ENCODE results near the gene CAV1. TPM values are rescaled to one million over a fixed set of nuclear protein-coding genes. Genes with fewer than 3 reads are reported as not detected.

The CAV1 gene
- total and polyA plus RNA-seq, 2 experiments from 2014 or later, result 16.0 to 21.1 TPM

DNA sequence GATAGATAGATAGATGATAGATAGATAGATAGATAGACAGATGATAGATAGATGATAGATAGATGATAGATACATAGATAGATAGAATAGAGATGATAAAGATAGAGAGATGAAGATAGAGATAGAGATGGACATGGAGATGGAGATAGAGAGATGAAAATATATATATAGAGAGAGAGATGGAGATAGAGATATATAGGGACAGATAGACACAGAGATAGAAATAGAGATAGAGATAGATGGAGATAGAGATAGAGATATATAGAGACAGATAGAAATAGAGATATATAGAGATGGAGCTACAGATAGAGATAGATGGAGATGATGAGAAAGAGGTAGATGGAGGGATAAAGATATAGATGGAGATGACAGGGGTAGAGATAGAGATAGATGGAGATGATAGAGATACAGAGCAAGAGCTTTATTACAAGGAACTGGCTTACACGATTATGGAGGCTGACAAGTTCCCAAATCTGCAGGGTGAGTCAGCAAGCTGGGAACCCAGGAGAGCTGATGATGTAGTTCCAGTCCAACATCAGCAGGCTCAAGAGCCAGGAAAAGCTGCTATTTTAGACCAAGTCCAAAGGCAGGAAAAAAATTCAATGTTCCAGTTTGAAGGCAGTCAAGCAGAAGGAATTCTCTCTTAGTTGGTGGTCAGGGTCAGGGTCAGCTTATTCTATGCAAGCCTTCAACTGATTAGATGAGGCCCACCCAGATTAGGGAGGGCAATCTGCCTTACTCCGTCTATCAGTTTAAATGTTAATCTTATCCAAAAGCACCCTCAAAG lies 37.1 kb downstream of the CAV1 start:
- no peak overlapping the region for H2AFZ ChIP-seq
- Mint-ChIP-seq H3K36me3 (ENCODE audit: low read depth) (no peaks in the 10 kb centered on the region), H3K4me3 (no peak overlapping the region), H3K4me1 (peaks cover 2% of the 10 kb centered on the region; the same call in 2 of the 3 replicates), H3K27ac (no peak overlapping the region), H3K9me3 (no peaks in the 10 kb centered on the region; the same call in 2 of the 3 replicates), H3K27me3 (ENCODE audit: insufficient read depth, low read depth, poor library complexity) (no peaks in the 10 kb centered on the region)
- no peak overlapping the region for H3K4me3 ChIP-seq
- H4K20me1 ChIP-seq (replicated peaks; ENCODE audit: insufficient read depth), result no peaks in the 10 kb centered on the region
- H3K9me2 ChIP-seq (ENCODE audit: insufficient read depth), result 0 out of 2 replicates have a peak, but pooled peaks cover 4% of the 10 kb centered on the region
- TF ChIP-seq ETS1 (IDR thresholded peaks at IDR 0.05), result no peak
- no peak for TF ChIP-seq EZH2 (IDR thresholded peaks at IDR 0.05; ENCODE audit: low read depth, unreplicated experiment)
- no peak for TF ChIP-seq CREB1 (CRISPR knock-in tag; IDR thresholded peaks at IDR 0.05; ENCODE audit: low read depth)
- TF ChIP-seq, protein P1, sequence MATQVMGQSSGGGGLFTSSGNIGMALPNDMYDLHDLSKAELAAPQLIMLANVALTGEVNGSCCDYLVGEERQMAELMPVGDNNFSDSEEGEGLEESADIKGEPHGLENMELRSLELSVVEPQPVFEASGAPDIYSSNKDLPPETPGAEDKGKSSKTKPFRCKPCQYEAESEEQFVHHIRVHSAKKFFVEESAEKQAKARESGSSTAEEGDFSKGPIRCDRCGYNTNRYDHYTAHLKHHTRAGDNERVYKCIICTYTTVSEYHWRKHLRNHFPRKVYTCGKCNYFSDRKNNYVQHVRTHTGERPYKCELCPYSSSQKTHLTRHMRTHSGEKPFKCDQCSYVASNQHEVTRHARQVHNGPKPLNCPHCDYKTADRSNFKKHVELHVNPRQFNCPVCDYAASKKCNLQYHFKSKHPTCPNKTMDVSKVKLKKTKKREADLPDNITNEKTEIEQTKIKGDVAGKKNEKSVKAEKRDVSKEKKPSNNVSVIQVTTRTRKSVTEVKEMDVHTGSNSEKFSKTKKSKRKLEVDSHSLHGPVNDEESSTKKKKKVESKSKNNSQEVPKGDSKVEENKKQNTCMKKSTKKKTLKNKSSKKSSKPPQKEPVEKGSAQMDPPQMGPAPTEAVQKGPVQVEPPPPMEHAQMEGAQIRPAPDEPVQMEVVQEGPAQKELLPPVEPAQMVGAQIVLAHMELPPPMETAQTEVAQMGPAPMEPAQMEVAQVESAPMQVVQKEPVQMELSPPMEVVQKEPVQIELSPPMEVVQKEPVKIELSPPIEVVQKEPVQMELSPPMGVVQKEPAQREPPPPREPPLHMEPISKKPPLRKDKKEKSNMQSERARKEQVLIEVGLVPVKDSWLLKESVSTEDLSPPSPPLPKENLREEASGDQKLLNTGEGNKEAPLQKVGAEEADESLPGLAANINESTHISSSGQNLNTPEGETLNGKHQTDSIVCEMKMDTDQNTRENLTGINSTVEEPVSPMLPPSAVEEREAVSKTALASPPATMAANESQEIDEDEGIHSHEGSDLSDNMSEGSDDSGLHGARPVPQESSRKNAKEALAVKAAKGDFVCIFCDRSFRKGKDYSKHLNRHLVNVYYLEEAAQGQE (IDR thresholded peaks at IDR 0.05; ENCODE audit: unreplicated experiment), result no peak
- no peak for TF ChIP-seq ZNF114 (CRISPR knock-in tag; IDR thresholded peaks at IDR 0.05)
- no peak for TF ChIP-seq EZH2phosphoT487 (IDR thresholded peaks at IDR 0.05; ENCODE audit: unreplicated experiment)
- TF ChIP-seq, protein P2, sequence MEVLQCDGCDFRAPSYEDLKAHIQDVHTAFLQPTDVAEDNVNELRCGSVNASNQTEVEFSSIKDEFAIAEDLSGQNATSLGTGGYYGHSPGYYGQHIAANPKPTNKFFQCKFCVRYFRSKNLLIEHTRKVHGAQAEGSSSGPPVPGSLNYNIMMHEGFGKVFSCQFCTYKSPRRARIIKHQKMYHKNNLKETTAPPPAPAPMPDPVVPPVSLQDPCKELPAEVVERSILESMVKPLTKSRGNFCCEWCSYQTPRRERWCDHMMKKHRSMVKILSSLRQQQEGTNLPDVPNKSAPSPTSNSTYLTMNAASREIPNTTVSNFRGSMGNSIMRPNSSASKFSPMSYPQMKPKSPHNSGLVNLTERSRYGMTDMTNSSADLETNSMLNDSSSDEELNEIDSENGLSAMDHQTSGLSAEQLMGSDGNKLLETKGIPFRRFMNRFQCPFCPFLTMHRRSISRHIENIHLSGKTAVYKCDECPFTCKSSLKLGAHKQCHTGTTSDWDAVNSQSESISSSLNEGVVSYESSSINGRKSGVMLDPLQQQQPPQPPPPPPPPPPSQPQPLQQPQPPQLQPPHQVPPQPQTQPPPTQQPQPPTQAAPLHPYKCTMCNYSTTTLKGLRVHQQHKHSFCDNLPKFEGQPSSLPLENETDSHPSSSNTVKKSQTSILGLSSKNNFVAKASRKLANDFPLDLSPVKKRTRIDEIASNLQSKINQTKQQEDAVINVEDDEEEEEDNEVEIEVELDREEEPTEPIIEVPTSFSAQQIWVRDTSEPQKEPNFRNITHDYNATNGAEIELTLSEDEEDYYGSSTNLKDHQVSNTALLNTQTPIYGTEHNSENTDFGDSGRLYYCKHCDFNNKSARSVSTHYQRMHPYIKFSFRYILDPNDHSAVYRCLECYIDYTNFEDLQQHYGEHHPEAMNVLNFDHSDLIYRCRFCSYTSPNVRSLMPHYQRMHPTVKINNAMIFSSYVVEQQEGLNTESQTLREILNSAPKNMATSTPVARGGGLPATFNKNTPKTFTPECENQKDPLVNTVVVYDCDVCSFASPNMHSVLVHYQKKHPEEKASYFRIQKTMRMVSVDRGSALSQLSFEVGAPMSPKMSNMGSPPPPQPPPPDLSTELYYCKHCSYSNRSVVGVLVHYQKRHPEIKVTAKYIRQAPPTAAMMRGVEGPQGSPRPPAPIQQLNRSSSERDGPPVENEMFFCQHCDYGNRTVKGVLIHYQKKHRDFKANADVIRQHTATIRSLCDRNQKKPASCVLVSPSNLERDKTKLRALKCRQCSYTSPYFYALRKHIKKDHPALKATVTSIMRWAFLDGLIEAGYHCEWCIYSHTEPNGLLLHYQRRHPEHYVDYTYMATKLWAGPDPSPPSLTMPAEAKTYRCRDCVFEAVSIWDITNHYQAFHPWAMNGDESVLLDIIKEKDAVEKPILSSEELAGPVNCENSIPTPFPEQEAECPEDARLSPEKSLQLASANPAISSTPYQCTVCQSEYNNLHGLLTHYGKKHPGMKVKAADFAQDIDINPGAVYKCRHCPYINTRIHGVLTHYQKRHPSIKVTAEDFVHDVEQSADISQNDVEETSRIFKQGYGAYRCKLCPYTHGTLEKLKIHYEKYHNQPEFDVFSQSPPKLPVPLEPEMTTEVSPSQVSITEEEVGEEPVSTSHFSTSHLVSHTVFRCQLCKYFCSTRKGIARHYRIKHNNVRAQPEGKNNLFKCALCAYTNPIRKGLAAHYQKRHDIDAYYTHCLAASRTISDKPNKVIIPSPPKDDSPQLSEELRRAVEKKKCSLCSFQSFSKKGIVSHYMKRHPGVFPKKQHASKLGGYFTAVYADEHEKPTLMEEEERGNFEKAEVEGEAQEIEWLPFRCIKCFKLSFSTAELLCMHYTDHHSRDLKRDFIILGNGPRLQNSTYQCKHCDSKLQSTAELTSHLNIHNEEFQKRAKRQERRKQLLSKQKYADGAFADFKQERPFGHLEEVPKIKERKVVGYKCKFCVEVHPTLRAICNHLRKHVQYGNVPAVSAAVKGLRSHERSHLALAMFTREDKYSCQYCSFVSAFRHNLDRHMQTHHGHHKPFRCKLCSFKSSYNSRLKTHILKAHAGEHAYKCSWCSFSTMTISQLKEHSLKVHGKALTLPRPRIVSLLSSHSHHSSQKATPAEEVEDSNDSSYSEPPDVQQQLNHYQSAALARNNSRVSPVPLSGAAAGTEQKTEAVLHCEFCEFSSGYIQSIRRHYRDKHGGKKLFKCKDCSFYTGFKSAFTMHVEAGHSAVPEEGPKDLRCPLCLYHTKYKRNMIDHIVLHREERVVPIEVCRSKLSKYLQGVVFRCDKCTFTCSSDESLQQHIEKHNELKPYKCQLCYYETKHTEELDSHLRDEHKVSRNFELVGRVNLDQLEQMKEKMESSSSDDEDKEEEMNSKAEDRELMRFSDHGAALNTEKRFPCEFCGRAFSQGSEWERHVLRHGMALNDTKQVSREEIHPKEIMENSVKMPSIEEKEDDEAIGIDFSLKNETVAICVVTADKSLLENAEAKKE (CRISPR knock-in tag; IDR thresholded peaks at IDR 0.05), result no peak
- no peak for TF ChIP-seq STAT1 (IDR thresholded peaks at IDR 0.05; ENCODE audit: unreplicated experiment)
- TF ChIP-seq NANOG (IDR thresholded peaks at IDR 0.05; ENCODE audit: borderline replicate concordance), result no peak
- no peak for TF ChIP-seq ZNF331 (CRISPR knock-in tag; IDR thresholded peaks at IDR 0.05; ENCODE audit: low read depth)
- TF ChIP-seq JUNB (IDR thresholded peaks at IDR 0.05; ENCODE audit: unreplicated experiment), result no peak
- TF ChIP-seq CTCF (conservative IDR thresholded peaks at IDR 0.05; ENCODE audit: low read depth in 2 of 2), result no peak
- no peak for TF ChIP-seq POLR2AphosphoS5 (IDR thresholded peaks at IDR 0.05; ENCODE audit: low read depth)
- ATAC-seq (no peak), DNase-seq (ENCODE audit: low spot score) (no peak)
- 0 out of 2 replicates have a peak, but pooled peaks cover 5% of the 10 kb centered on the region for H3K4me1 ChIP-seq (ENCODE audit: insufficient read depth)
- H3F3A ChIP-seq (replicated peaks; ENCODE audit: low read depth), result no peaks in the 10 kb centered on the region
- no peaks in the 10 kb centered on the region for H3K79me2 ChIP-seq (replicated peaks; ENCODE audit: insufficient read depth)
- no peak overlapping the region for H3K4me2 ChIP-seq
- no peak overlapping the region for H3K27ac ChIP-seq (ENCODE audit: low read depth)
- H3K27me3 ChIP-seq (ENCODE audit: insufficient read depth), result no peaks in the 10 kb centered on the region
- H3K36me3 ChIP-seq (ENCODE audit: insufficient read depth), result no peaks in the 10 kb centered on the region
